Measurements from ENCODE around the gene ASB1.

Gene ASB1

DNA sequence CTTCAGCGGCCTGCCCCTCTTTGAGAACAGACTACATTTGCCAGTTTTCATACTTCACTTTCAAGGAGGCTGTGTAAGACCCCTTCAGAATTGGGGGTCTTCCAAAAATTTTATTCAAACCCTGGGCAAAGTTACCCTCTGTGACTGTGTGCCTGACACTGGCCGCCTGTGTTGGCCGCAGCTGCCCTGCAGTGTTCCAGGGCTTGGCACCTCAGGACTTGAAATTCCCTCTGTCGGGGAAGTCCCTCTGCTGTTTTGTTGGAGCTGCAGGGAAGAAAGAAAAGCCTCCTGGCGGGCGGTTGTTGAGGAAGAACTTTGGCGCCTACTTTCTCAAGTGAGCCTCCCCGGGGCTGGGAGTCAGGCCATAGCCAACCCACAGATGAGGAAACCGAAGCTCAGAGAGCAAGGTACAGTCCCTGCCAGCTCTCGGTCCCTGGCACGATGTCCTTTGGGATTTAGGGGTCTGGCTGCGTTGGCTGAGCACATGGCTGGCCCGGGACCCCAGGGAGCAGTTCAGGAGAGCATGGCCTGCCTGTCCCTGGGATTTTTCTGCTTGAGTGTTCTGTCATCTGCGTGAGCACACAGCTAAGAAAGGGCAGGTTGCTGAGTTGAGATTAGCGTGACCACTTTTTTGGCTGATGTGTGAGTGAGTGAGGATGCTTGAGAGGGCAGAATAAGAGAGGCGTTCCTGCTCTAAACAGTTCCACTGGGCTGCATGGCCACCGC, 17.9 kb upstream of the ASB1 start:
- Mint-ChIP-seq H3K27me3 (no peaks in the 10 kb centered on the region), H3K36me3 (ENCODE audit: insufficient read depth) (no peaks in the 10 kb centered on the region), H3K4me3 (no peak overlapping the region), H3K27ac (peak overlapping the region in 1 of 2 donors; percentile 32), H3K9me3 (no peaks in the 10 kb centered on the region), H3K4me1 (ENCODE audit: low read depth in 2 of 2) (peaks cover 5 to 11% of the 10 kb centered on the region in 2 donors)
- ATAC-seq (replicated peaks) (no peak), DNase-seq (no peak)

DNA sequence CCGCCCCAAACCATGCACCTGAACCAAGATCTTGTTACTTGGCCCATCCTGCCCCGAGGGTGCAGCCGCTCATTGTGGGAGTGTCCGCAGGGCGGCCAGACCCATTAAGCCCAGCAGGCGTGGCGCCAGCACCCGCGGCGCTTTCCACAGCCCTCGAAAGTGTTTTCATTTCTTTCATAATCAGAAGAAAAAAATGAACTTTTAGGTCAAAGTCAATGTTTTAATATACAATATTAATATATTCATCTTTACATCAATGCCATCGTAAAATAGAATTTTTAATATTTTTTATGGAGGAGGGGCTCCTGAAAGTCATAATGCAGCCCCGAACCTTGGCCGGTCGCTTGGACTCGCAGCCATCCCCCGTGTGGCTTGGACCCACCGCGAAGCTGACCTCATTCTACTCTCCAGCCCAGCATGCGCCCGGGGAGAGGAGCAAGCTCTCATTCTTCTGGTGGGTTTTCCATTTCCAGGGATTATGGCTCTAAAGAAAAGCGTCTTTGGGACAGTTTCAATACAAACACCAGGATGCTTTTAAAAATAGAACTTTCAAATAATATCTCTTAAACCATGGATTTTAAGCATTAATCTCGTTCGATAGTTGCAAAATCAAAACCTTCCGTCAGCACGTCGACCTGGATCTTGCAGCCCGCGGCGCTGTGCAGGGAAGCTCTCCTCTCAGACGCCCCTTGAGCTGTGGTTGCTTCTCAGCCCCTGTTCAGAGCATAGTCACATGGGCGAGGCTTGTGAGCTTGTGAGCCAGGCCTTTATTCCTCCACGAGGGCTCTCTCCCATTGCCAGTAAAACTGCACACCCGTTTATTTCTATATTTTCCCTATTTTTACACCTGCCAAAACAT, 17.2 kb upstream of the ASB1 start:
- Mint-ChIP-seq H3K4me1 (ENCODE audit: low read depth in 2 of 2) (peaks cover 5 to 8% of the 10 kb centered on the region in 2 donors), H3K27ac (no peak overlapping the region), H3K36me3 (ENCODE audit: insufficient read depth) (no peaks in the 10 kb centered on the region), H3K9me3 (no peaks in the 10 kb centered on the region), H3K4me3 (no peak overlapping the region), H3K27me3 (no peaks in the 10 kb centered on the region)
- DNase-seq (no peak), ATAC-seq (replicated peaks) (no peak)

DNA sequence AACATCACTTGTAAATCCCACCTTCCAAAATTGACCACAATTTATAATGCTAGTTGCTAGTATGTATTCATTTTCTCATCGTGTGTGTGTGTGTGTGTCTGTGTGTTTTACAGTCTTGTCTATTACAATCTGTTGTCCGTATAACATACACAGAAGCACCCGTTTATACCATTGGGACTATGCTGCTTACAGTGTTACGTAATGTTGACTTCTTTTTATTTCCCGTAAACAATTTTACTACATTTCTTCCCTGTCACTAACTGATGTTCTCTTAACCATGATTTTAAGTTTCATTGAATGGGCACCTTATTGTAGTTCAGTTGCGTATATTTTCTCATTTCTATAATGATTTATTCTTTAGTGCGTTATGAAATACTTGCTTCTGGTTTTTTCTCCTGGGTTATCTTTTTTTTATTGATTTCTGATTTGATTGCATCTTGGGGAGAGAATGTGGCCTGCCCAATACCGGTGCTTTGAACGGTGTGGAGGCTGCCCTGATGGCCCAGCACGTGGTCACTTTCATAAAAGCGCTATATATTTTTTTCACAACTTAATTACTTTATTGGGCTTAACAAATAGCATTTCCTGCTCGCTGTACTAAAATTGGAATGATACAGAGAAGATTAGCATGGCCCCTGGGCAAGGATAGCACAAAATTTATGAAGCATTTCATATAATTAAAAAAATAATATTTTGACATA, 14.5 kb upstream of the ASB1 start:
- Mint-ChIP-seq H3K4me1 (ENCODE audit: low read depth in 2 of 2) (peaks cover 0 to 6% of the 10 kb centered on the region in 2 donors), H3K27me3 (no peaks in the 10 kb centered on the region), H3K27ac (no peak overlapping the region), H3K9me3 (no peaks in the 10 kb centered on the region), H3K36me3 (ENCODE audit: insufficient read depth) (no peaks in the 10 kb centered on the region), H3K4me3 (no peak overlapping the region)
- DNase-seq (no peak), ATAC-seq (replicated peaks) (no peak)

DNA sequence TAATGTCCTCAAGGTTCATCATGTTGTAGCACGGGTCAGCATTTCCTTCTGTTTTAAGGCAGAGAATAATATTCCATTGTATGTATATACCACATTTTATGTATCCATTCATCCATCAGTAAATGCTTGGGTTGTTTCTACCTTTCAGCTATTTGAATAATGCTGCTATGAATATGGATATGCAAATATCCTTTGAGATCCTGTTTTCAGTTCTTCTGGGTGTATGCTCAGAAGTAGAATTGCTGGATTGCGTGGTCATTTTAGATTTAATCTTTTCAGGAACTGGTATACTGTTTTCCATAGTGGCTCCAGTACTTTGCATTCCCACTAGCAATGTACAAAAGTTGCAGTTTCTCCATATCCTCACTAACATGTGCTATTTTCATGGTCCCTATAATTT, 13.4 kb upstream of the ASB1 start:
- Mint-ChIP-seq H3K4me1 (ENCODE audit: low read depth in 2 of 2) (peaks cover 0 to 7% of the 10 kb centered on the region in 2 donors), H3K4me3 (no peak overlapping the region)

DNA sequence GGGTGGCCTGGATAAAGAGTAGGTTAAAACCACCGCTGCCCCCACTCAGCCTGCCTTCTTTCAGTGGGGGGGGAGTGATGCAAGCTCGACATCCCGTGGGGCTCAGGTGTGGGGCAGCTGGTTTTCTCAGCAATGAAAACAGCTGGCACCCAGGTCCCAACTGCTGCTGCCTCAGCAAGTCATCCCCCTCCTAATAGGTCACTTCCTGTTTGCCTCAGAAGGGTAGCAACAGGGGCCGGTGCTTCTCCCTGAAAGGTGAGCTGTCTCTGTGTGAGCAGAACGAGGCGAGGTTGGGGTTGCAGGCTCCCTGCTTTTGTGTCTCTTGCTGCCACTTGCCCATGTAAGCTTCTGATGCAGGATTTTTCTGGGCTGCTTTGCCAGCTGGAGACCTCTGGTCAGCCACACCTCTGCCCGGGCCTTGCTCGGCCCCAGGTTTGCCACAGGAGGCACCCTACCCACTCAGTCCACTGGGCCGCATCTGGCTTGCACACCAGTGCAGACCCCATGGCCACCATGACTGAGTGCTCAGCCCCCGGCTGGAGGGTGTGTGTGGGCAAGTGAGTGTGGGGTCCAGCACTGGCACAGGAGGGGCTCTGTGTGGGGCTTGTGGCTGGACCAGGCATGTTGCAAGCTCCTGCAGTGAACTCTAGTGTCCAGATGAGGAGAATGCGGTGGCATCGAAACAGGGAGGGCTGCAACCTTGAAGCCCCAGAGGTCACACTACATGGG, 11.5 kb upstream of the ASB1 start:
- Mint-ChIP-seq H3K36me3 (ENCODE audit: insufficient read depth) (no peaks in the 10 kb centered on the region), H3K27me3 (no peaks in the 10 kb centered on the region), H3K4me3 (no peak overlapping the region), H3K4me1 (ENCODE audit: low read depth in 2 of 2) (peaks cover 0 to 7% of the 10 kb centered on the region in 2 donors), H3K27ac (peak overlapping the region; percentile 54 to 60), H3K9me3 (no peaks in the 10 kb centered on the region)
- ATAC-seq (replicated peaks) (peak; percentile 73), DNase-seq (no peak)

More for the DNA sequence above, 13.4 kb upstream of the ASB1 start:
- Mint-ChIP-seq H3K27me3 (no peaks in the 10 kb centered on the region), H3K36me3 (ENCODE audit: insufficient read depth) (no peaks in the 10 kb centered on the region), H3K27ac (no peak overlapping the region), H3K9me3 (no peaks in the 10 kb centered on the region)
- ATAC-seq (replicated peaks) (no peak), DNase-seq (no peak)

DNA sequence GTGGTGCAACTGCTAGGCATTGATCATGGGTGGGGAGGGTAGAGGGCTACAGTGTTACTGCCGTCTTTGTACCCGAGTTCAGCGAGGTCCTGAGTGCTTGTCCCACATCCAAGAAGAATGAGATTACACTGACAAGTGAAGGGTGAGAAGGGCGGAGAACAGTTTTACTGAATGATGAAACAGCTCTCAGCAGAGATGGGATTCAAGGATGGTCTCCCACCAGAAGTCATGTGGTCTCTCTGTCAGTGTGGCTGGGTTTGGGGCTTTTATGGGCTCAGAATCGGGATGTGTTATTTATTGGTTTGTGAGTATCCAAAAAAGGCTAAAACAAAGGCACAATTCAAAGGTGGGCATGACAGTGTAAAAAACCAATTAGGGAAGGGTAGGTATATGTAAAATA, 10.8 kb upstream of the ASB1 start:
- Mint-ChIP-seq H3K4me3 (no peak overlapping the region), H3K36me3 (ENCODE audit: insufficient read depth) (no peaks in the 10 kb centered on the region), H3K27me3 (no peaks in the 10 kb centered on the region), H3K27ac (no peak overlapping the region), H3K9me3 (no peaks in the 10 kb centered on the region), H3K4me1 (ENCODE audit: low read depth in 2 of 2) (peaks cover 0 to 7% of the 10 kb centered on the region in 2 donors)
- DNase-seq (no peak), ATAC-seq (replicated peaks) (no peak)

DNA sequence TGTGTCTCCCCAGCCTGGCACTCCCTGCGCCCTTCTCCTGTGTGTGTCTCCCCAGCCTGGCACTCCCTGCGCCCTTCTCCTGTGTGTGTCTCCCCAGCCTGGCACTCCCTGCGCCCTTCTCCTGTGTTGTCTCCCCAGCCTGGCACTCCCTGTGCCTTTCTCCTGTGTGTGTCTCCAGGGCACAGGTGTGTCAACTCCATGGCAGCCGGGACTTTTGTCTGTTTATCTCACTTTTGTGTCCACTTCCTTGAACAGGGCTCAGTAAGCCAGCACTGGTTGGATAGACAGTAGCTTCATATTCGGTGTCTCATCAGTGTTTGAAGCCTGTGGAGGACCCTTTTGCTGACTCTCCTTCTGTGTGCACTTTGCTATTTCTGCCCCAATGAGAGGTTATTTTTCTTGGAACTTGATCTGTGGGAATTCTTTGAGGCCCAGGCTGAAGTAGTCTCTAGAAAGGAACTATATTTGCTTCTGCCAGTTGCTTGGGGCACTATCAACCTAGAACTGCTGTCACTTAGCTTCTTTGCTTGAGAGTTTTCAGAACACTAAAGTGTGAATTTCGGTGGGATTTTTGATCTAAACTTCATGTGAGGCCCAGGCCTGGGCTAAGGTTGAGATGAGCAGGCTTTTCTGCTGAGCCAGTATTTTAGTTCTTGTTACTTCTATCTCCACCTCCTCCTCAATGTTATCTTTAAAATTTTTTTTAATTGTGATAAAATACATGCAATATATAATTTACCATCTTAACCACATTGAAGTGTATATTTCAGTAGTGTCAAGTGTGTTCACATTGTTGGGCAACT, 8.3 kb upstream of the ASB1 start:
- Mint-ChIP-seq H3K4me3 (no peak overlapping the region), H3K4me1 (ENCODE audit: low read depth in 2 of 2) (peaks cover 0 to 7% of the 10 kb centered on the region in 2 donors), H3K9me3 (no peaks in the 10 kb centered on the region), H3K36me3 (ENCODE audit: insufficient read depth) (no peaks in the 10 kb centered on the region), H3K27me3 (no peaks in the 10 kb centered on the region), H3K27ac (peak overlapping the region in 1 of 2 donors; percentile 44)
- DNase-seq = no peak
- ATAC-seq (replicated peaks) = no peak

DNA sequence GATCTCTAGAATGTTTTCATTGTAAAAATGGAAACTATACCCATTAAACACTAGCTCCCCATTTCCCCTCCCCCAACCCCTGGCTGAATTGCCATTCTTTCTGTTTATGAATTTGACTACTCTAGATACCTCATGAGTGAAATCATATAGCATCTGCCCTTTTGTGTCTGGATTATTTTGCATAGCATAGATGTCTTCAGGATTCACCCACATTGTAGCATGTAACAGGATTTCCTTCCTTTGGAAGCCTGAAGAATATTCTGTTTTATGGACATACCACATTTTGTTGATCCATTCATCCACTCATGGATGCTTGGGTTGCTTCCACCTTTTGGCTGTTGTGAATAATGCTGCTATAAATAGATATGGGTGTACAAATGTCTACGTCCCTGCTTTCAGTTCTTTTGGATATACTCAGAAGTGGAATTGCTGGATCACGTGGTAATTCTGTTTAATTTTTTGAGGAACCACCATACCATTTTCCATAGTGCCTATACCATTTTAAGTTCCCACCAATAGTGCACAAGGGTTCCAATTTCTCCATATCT, 7.7 kb upstream of the ASB1 start:
- H3K27ac Mint-ChIP-seq = no peak overlapping the region
- H3K27me3 Mint-ChIP-seq = no peaks in the 10 kb centered on the region
- H3K9me3 Mint-ChIP-seq = no peaks in the 10 kb centered on the region
- ATAC-seq (replicated peaks) = no peak
- H3K36me3 Mint-ChIP-seq (ENCODE audit: insufficient read depth) = no peaks in the 10 kb centered on the region
- H3K4me1 Mint-ChIP-seq (ENCODE audit: low read depth in 2 of 2) = peaks cover 0 to 7% of the 10 kb centered on the region in 2 donors
- H3K4me3 Mint-ChIP-seq = no peak overlapping the region
- DNase-seq = no peak

DNA sequence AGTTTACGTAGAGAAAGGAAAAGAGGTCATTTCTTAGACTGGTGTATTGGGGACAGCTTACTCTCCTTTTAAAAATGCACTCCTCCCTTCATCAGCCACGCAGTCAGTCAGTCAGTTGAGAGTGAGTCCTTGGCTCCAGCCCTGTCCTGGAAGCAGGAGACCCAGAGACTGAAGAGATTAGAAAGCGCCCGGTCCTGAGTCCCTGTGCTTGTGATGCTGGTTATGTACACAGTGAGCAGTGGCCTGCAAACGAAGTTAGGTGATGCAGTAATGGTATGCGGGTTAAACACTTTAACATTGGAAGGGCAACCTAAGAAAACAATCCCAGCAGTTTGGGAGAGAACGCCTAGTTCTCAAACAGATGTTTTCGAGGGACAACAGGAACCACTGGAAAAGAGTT, 6.3 kb upstream of the ASB1 start:
- Mint-ChIP-seq H3K27ac (no peak overlapping the region), H3K4me3 (no peak overlapping the region), H3K4me1 (ENCODE audit: low read depth in 2 of 2) (peaks cover 0 to 3% of the 10 kb centered on the region in 2 donors), H3K9me3 (no peaks in the 10 kb centered on the region), H3K27me3 (no peaks in the 10 kb centered on the region), H3K36me3 (ENCODE audit: insufficient read depth) (no peaks in the 10 kb centered on the region)
- ATAC-seq (replicated peaks) = no peak
- DNase-seq = no peak

DNA sequence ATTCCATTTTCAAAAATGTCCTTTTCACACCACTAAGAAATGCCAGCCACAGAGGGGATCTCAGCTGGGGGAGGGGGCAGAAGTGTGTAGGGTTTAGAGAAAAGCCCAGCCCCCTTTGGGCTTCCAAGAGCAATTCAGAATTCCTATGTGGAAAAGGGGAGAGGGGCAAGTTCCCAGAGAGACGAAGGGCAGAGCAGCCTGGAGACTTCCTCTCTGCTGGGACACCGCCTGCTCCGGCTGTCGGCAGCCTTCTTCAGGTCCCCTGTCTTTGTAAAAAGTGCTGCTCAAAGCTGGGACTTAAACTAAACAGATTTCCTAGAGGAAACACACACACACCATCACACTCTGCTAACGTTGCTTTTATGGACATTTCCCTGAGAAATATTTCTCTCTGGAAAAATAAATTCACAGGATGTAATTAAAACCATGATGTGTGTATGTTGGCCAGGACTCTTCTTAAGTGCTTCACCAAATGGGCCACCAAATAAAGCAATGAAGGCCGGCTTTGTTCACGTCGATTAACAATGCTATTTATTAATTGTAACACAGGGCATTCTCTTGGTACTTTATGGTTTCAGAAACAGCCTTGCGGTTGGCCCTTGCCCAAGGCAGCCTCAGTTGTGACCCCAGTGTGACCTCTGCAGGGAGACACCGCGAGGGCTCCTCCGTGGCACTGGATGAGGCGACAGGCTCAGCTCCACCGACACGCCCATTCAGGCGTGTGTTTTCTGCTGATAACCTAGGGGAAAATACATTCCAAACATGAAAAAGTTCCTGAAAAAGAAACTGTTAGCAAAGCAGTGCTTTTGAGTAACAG, 5.6 kb upstream of the ASB1 start:
- peaks cover 1 to 5% of the 10 kb centered on the region in 2 donors for H3K4me1 Mint-ChIP-seq (ENCODE audit: low read depth in 2 of 2)
- H3K27ac Mint-ChIP-seq = no peak overlapping the region
- no peaks in the 10 kb centered on the region for H3K9me3 Mint-ChIP-seq
- no peak for ATAC-seq (replicated peaks)
- no peak for DNase-seq
- H3K4me3 Mint-ChIP-seq = no peak overlapping the region
- peaks cover under 1% of the 10 kb centered on the region for H3K36me3 Mint-ChIP-seq (ENCODE audit: insufficient read depth)
- no peaks in the 10 kb centered on the region for H3K27me3 Mint-ChIP-seq

DNA sequence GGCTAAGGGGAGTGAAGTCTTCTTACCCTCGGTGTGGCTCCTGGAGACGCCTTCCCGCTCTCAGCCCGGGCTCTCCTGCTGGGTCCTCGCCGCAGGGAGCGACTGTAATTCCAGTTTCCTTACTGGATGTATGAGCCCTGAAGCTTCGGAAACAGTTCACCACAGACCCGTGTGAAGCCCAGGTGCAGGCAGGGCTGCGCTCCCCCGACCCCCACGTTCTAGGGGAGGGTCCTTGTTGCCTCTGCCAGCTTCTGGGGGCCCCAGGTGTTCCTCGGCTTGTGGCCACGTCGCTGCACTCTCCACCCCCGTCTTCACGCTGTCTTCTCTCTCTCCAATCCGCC, 5.1 kb upstream of the ASB1 start:
- DNase-seq (no peak), ATAC-seq (replicated peaks) (no peak)
- H3K36me3 Mint-ChIP-seq (ENCODE audit: insufficient read depth) = peaks cover 5% of the 10 kb centered on the region
- H3K9me3 Mint-ChIP-seq = no peaks in the 10 kb centered on the region
- no peaks in the 10 kb centered on the region for H3K27me3 Mint-ChIP-seq
- H3K27ac Mint-ChIP-seq = no peak overlapping the region
- H3K4me1 Mint-ChIP-seq (ENCODE audit: low read depth in 2 of 2) = peaks cover 4 to 8% of the 10 kb centered on the region in 2 donors
- no peak overlapping the region for H3K4me3 Mint-ChIP-seq

DNA sequence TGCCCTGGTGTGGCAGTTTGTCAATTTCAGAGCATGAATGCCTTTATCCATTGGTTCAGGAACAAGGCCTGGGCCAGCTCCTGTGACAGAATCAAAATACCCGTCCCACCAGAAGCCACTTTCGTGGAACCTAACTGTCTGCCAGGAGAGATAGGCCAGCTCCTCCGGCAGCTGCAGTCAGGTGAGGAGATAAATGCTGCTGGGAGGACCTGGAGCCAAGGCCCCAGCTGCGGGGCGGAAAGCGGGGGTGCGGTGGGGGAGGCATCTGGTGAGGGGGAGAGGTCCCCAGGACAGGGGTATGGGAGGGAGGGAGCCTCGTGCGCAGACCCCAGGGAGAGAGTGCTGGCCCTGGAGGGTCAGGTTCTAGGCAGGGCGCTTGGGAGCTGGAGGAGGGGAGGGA, 4.4 kb upstream of the ASB1 start:
- H3K9me3 Mint-ChIP-seq = no peaks in the 10 kb centered on the region
- peaks cover 8% of the 10 kb centered on the region for H3K36me3 Mint-ChIP-seq (ENCODE audit: insufficient read depth)
- H3K4me3 Mint-ChIP-seq = no peak overlapping the region
- no peak overlapping the region for H3K27ac Mint-ChIP-seq
- ATAC-seq (replicated peaks) (no peak), DNase-seq (no peak)
- no peaks in the 10 kb centered on the region for H3K27me3 Mint-ChIP-seq
- peaks cover 5 to 9% of the 10 kb centered on the region in 2 donors for H3K4me1 Mint-ChIP-seq (ENCODE audit: low read depth in 2 of 2)
